T-helper 9 cell (primary cell): ENCODE results near the gene KCNAB1.
"Not testable (repeated sequence)": the region's sequence is repeated elsewhere in the genome, so short reads cannot be mapped to it uniquely, and the experiment has no call there.

ENCODE experiments used
- DNase-seq: peaks from one replicate; pipeline ENCODE4 v3.0.0-alpha.2; 2020

The KCNAB1 gene

GRCh38 chr3:156226676-156227420 is 106.5 kb downstream of the KCNAB1 start:
- DNase-seq = no peak

GRCh38 chr3:156227704-156228103 is 107.3 kb downstream of the KCNAB1 start:
- DNase-seq = no peak

GRCh38 chr3:156230278-156230900 is 110.0 kb downstream of the KCNAB1 start:
- DNase-seq = no peak

- DNase-seq = not testable (repeated sequence)
Measured at GRCh38 chr3:156231221-156231620, 110.8 kb downstream of the KCNAB1 start.

DNA sequence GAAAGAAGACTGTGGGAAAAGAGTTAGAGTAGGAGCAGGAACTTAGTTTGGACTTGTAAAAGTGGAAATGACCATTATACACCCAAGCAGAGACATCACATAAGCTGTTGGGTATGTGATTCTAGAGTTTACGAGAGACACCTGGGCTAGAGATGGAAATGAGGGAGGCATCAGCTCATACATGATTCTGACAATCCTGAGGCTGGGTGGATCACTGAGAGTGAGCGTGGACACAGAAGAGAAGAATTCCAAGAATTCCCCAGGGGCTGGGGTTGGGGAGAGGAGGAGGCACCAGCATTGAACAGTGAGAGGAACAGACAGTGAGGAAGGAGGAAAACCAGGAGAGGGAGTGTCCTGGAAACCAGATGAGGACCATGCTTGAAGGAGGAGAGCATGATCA is 113.5 kb downstream of the KCNAB1 start:
- no peak for DNase-seq

GRCh38 chr3:156236556-156237260 is 116.3 kb downstream of the KCNAB1 start:
- no peak for DNase-seq

- no peak for DNase-seq
Measured at GRCh38 chr3:156240642-156241041, 120.3 kb downstream of the KCNAB1 start.

GRCh38 chr3:156246961-156247725 is 126.8 kb downstream of the KCNAB1 start:
- DNase-seq = no peak

GRCh38 chr3:156250550-156250949 is 130.2 kb downstream of the KCNAB1 start:
- no peak for DNase-seq

- DNase-seq = no peak
Measured at GRCh38 chr3:156251424-156251823, 131.0 kb downstream of the KCNAB1 start.

GRCh38 chr3:156252656-156253055 is 132.3 kb downstream of the KCNAB1 start:
- no peak for DNase-seq

GRCh38 chr3:156253150-156253549 is 132.8 kb downstream of the KCNAB1 start:
- DNase-seq = no peak

- DNase-seq = no peak
Measured at GRCh38 chr3:156256256-156256655, 135.9 kb downstream of the KCNAB1 start.

DNA sequence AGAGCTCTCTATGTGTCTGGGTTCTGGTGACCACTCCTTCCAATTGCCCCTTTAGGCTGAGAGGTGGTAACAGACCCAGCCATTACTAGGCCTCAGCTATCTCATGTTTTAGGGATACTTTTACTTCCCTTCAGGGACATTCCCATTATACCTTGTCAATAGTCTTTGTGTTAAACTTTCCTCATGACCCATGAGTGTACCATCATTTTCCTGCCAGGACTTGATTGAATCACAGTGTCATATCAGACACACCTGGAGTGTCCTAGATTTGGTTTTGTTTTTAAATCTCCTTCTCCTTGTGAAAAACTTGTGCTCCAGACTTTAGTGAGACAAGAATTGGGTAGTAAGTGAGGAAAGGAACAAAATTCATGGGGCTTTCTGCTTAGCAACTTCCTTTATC is 136.6 kb downstream of the KCNAB1 start:
- no peak for DNase-seq

DNA sequence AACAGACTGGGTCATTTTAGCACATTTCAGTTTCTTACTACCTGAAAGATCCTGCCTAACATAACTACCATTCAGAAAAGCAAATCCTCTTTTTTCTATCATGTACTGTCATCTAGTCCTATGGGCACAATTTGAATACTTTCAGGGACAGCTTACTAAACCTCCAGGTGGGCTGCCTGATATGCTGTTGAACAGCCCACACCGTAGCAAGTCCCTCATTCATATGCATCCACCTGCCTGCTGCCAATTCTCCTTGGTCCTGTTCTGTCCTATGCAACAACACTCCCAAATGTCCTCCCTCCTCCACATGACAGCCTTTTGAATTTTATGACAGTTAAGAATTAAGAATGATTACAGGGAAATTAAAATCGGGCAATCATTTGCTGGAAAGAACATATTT is 137.9 kb downstream of the KCNAB1 start:
- DNase-seq = no peak

GRCh38 chr3:156259896-156260295 is 139.5 kb downstream of the KCNAB1 start:
- no peak for DNase-seq

DNA sequence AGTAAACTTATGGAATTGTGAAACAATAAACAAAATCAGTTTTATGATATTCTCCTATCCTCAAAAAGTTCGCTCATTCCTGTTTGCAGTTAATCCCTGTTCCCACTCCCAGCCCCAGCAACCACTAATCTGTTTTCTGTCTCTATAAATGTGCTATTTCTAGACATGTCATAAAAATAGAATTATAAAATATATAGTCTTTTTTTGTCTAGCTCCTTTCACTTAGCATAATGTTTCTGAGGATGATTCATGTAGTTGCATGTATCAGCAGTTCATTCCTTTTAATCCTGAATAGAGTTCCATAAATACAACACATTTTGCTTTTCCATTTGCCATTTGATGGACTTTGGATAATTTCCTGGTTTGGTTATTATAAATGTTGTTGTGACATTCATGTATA is 140.0 kb downstream of the KCNAB1 start:
- no peak for DNase-seq

DNA sequence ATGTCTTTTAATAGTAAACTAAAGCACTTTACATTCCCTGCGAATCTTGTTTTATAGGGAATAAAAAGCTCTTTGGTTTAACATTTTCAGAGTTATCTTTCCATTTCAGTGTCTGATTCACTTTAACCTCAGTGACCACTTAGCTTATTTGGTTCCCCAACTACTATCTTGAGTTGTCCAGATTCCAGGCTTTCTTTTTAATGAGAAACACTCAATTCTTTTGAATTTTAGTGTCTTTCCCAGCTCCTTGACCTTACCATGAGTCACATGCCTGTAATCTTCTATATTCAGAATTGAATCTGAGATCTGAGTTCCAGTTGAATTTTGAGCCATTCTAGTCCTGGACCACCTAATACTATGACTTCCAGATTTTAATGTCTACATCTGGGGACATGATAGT is 144.4 kb downstream of the KCNAB1 start:
- DNase-seq = no peak

GRCh38 chr3:156271508-156271907 is 151.1 kb downstream of the KCNAB1 start:
- DNase-seq = no peak

- DNase-seq = no peak
Measured at GRCh38 chr3:156271995-156272719, 151.8 kb downstream of the KCNAB1 start.

- DNase-seq = no peak
Measured at GRCh38 chr3:156273111-156273694, 152.8 kb downstream of the KCNAB1 start.

- no peak for DNase-seq
Measured at GRCh38 chr3:156274791-156275190, 154.4 kb downstream of the KCNAB1 start.
